SK-N-SH treated with all-trans-retinoic acid at 6 μM for 48 hours (cell line): Measurements from ENCODE around the gene YBX1.

Experiments
- ATAC-seq: fragments of 200-7000 bp; cut with Tn5 transposase; 3 replicates; pipeline ENCODE4 v1.9.1; 2020; ENCODE audit warnings: mild to moderate bottlenecking, moderate library complexity
- ARNTL ChIP-seq: fragments of 450-650 bp; formaldehyde crosslinking; IDR thresholded peaks from 2 replicates; pipeline ENCODE4 v1.5.0; 2020; ENCODE audit warnings: low read depth, mild to moderate bottlenecking, moderate library complexity, borderline replicate concordance
- BACH2 ChIP-seq: fragments of 250-450 bp; sonication (Bioruptor Pico); IDR thresholded peaks from 2 replicates; pipeline ENCODE4 v1.9.0; 2021; ENCODE audit warnings: mild to moderate bottlenecking, borderline replicate concordance
- CREB5 ChIP-seq: fragments of 250-450 bp; sonication (Bioruptor Pico); IDR thresholded peaks from 2 replicates; pipeline ENCODE4 v1.5.1; 2020; ENCODE audit warnings: low read depth, mild to moderate bottlenecking, moderate library complexity
- CSDC2 ChIP-seq: fragments of 250-450 bp; sonication (Bioruptor Pico); IDR thresholded peaks from 2 replicates; pipeline ENCODE4 v1.5.0; 2020; ENCODE audit warnings: mild to moderate bottlenecking, moderate library complexity
- ESRRG ChIP-seq: fragments of 250-450 bp; sonication (Bioruptor Pico); IDR thresholded peaks from 2 replicates; pipeline ENCODE4 v1.6.1; 2021; ENCODE audit warnings: mild to moderate bottlenecking
- GLIS3 ChIP-seq: fragments of 250-450 bp; sonication (Bioruptor Pico); IDR thresholded peaks from 2 replicates; pipeline ENCODE4 v1.5.0; 2020; ENCODE audit warnings: mild to moderate bottlenecking, moderate library complexity
- ISL1 ChIP-seq: fragments of 250-450 bp; sonication (Bioruptor Pico); IDR thresholded peaks from 2 replicates; pipeline ENCODE4 v2.1.2; 2022; ENCODE audit warnings: mild to moderate bottlenecking, moderate library complexity
- OSR1 ChIP-seq: fragments of 250-450 bp; sonication (Bioruptor Pico); IDR thresholded peaks from 2 replicates; pipeline ENCODE4 v1.8.0; 2022; ENCODE audit warnings: moderate library complexity, mild to moderate bottlenecking, inconsistent platforms
- PATZ1 ChIP-seq: fragments of 250-450 bp; sonication (Bioruptor Pico); IDR thresholded peaks from 2 replicates; pipeline ENCODE4 v1.8.0; 2020; ENCODE audit warnings: mild to moderate bottlenecking, moderate library complexity, borderline replicate concordance
- POU6F1 ChIP-seq: fragments of 250-450 bp; sonication (Bioruptor Pico); IDR thresholded peaks from 2 replicates; pipeline ENCODE4 v1.8.0; 2021; ENCODE audit warnings: low read depth, mild to moderate bottlenecking, moderate library complexity, borderline replicate concordance
- PPARA ChIP-seq: fragments of 250-450 bp; sonication (Bioruptor Pico); IDR thresholded peaks from 2 replicates; pipeline ENCODE4 v1.5.0; 2020; ENCODE audit warnings: mild to moderate bottlenecking, borderline replicate concordance
- RARB ChIP-seq: fragments of 250-450 bp; sonication (Bioruptor Pico); IDR thresholded peaks from 2 replicates; pipeline ENCODE4 v1.8.0; 2021; ENCODE audit warnings: mild to moderate bottlenecking, moderate library complexity
- SNAI2 ChIP-seq: fragments of 250-450 bp; sonication (Bioruptor Pico); IDR thresholded peaks from 2 replicates; pipeline ENCODE4 v1.5.0; 2020; ENCODE audit warnings: mild to moderate bottlenecking, moderate library complexity
- TCF4 ChIP-seq: fragments of 250-450 bp; sonication (Bioruptor Pico); IDR thresholded peaks from 2 replicates; pipeline ENCODE4 v1.8.0; 2021; ENCODE audit warnings: mild to moderate bottlenecking, moderate library complexity, borderline replicate concordance
- TSHZ2 ChIP-seq: fragments of 250-450 bp; sonication (Bioruptor Pico); IDR thresholded peaks from 2 replicates; pipeline ENCODE4 v1.5.0; 2020; ENCODE audit warnings: mild to moderate bottlenecking, moderate library complexity
- ZC3H10 ChIP-seq: fragments of 250-450 bp; sonication (Bioruptor Pico); IDR thresholded peaks from 2 replicates; pipeline ENCODE4 v1.5.1; 2021; ENCODE audit warnings: mild to moderate bottlenecking, moderate library complexity
- ZFP3 ChIP-seq: fragments of 250-450 bp; sonication (Bioruptor Pico); IDR thresholded peaks from 2 replicates; pipeline ENCODE4 v1.5.0; 2020; ENCODE audit warnings: mild to moderate bottlenecking, moderate library complexity
- ZFP30 ChIP-seq: fragments of 450-650 bp; formaldehyde crosslinking; IDR thresholded peaks from 2 replicates; pipeline ENCODE4 v1.5.0; 2022; ENCODE audit warnings: mild to moderate bottlenecking, moderate library complexity
- ZNF565 ChIP-seq: fragments of 450-650 bp; formaldehyde crosslinking; conservative IDR thresholded peaks from 2 replicates; pipeline ENCODE4 v1.5.0; 2020; ENCODE audit warnings: low read depth, mild to moderate bottlenecking, moderate library complexity
- ZNF70 ChIP-seq: fragments of 450-650 bp; formaldehyde crosslinking; IDR thresholded peaks from 2 replicates; pipeline ENCODE4 v1.5.0; 2020; ENCODE audit warnings: mild to moderate bottlenecking, moderate library complexity
- ZNF8 ChIP-seq: fragments of 450-650 bp; formaldehyde crosslinking; IDR thresholded peaks from 2 replicates; pipeline ENCODE4 v1.5.0; 2020; ENCODE audit warnings: mild to moderate bottlenecking, moderate library complexity

Gene YBX1

GRCh38 chr1:42686418-42686817 lies 4.2 kb downstream of the YBX1 start:
- TF ChIP-seq TSHZ2 (CRISPR knock-in tag) (no peak), ZC3H10 (CRISPR knock-in tag) (no peak), TCF4 (CRISPR knock-in tag) (no peak), CREB5 (no peak), CSDC2 (no peak), ZFP30 (CRISPR knock-in tag) (no peak), OSR1 (CRISPR knock-in tag) (no peak), SNAI2 (CRISPR knock-in tag) (no peak), RARB (CRISPR knock-in tag) (no peak), ARNTL (CRISPR knock-in tag) (no peak), GLIS3 (no peak), ZFP3 (no peak), ZNF70 (CRISPR knock-in tag) (no peak), BACH2 (no peak), ZNF565 (CRISPR knock-in tag) (no peak), PPARA (CRISPR knock-in tag) (no peak), ISL1 (CRISPR knock-in tag) (no peak), ZNF8 (CRISPR knock-in tag) (no peak), POU6F1 (no peak)
- ATAC-seq = no peak

- TF ChIP-seq ZNF565 (CRISPR knock-in tag) (no peak), ZC3H10 (CRISPR knock-in tag) (no peak), CREB5 (no peak), TCF4 (CRISPR knock-in tag) (no peak), ZFP3 (no peak)
- no peak for ATAC-seq
Observed at GRCh38 chr1:42689912-42690311, 7.7 kb downstream of the YBX1 start.

- ATAC-seq = peak; percentile 52; the same call in 2 of the 3 replicates
Observed at GRCh38 chr1:42690477-42691156, 8.4 kb downstream of the YBX1 start.

More at GRCh38 chr1:42690477-42691156, 8.4 kb downstream of the YBX1 start:
- TF ChIP-seq ZNF8 (CRISPR knock-in tag) = no peak
- no peak for TF ChIP-seq ESRRG
- TF ChIP-seq ZNF565 (CRISPR knock-in tag) = no peak
- TF ChIP-seq PPARA (CRISPR knock-in tag) = no peak
- TF ChIP-seq PATZ1 (CRISPR knock-in tag) = no peak
- TF ChIP-seq ARNTL (CRISPR knock-in tag) = no peak
- TF ChIP-seq TCF4 (CRISPR knock-in tag) = no peak
- no peak for TF ChIP-seq OSR1 (CRISPR knock-in tag)
- no peak for TF ChIP-seq BACH2
- TF ChIP-seq ZNF70 (CRISPR knock-in tag) = no peak
- no peak for TF ChIP-seq CREB5
- no peak for TF ChIP-seq GLIS3
- no peak for TF ChIP-seq SNAI2 (CRISPR knock-in tag)
- TF ChIP-seq ZFP3 = no peak
- no peak for TF ChIP-seq ZFP30 (CRISPR knock-in tag)
- no peak for TF ChIP-seq TSHZ2 (CRISPR knock-in tag)
- TF ChIP-seq, all 23 proteins: peak for 0
